Esophagus squamous epithelium (tissue), 5 donors: Measurements from ENCODE around the gene PDE10A. TPM values are rescaled to one million over a fixed set of nuclear protein-coding genes. Genes with fewer than 3 reads are reported as not detected.

Source experiments
- DNase-seq: peaks from one replicate; lab custom pipeline; 2025; lab: John Stamatoyannopoulos, UW
- H3K27ac ChIP-seq, 4 donors: fragments of 200-600 bp; sonication (generic); one replicate each; pipeline ENCODE4 v1.5.1; 2016 to 2019; ENCODE audit warnings: mild to moderate bottlenecking in 1 of 4
- H3K27me3 ChIP-seq, 4 donors: fragments of 200-600 bp; sonication (generic); 1 replicate in 3 of 4; 2 replicates in 1 of 4; pipeline versions ENCODE4 v1.5.1 to v1.6.0; 2017 to 2021; ENCODE audit warnings: antibody characterized with exemption in 1 of 4
- H3K36me3 ChIP-seq, 3 donors: fragments of 200-600 bp; sonication (generic); one replicate each; pipeline ENCODE4 v1.5.1; 2016 to 2019
- H3K4me1 ChIP-seq, 3 donors: fragments of 200-600 bp; sonication (generic); one replicate each; pipeline ENCODE4 v1.5.1; 2017 to 2019
- H3K4me3 ChIP-seq, 4 donors: fragments of 200-600 bp; sonication (generic); 1 replicate in 3 of 4; 2 replicates in 1 of 4; pipeline ENCODE4 v1.5.1; 2016 to 2019; ENCODE audit warnings: mild to moderate bottlenecking in 2 of 4, moderate library complexity in 1 of 4
- H3K9me3 ChIP-seq, 3 donors: fragments of 200-600 bp; sonication (generic); one replicate each; pipeline ENCODE4 v1.5.1; 2016 to 2019
- CTCF ChIP-seq, 6 experiments: fragments of 450-650 bp in 4 of 6; fragments of 200-600 bp in 2 of 6; sonication (generic) in 2 of 6; IDR thresholded peaks; one replicate each; pipeline ENCODE4 v1.5.1; 2016 to 2019; ENCODE audit warnings: antibody characterized with exemption in 6 of 6, mild to moderate bottlenecking in 4 of 6, moderate library complexity in 4 of 6
- POLR2A ChIP-seq, 4 donors: fragments of 450-650 bp; IDR thresholded peaks; one replicate each; pipeline ENCODE4 v1.6.1; 2017; ENCODE audit warnings: antibody characterized with exemption in 4 of 4, mild to moderate bottlenecking in 4 of 4, moderate library complexity in 3 of 4
- WGBS, 2 donors: methylation state at CpG; one replicate each; pipeline ENCODE4 v1.1.5; 2018; 5-methylcytosine and 5-hydroxymethylcytosine counted together
- intact Hi-C: fragments of 100-400 bp; cut with DNase I; formaldehyde crosslinking; loops from one replicate; pipeline ENCODE4 v1.15.0; 2022
- total RNA-seq, 4 donors: library from RNA; depleted of rRNA; stranded (reverse); fragments of >200 nt; gene quantifications; one replicate each; pipeline ENCODE4 v1.1.0, GENCODE V29; 2016
- donor health status: DM: yes; HTN: yes; CAD: no.

Gene PDE10A
- total RNA-seq, 4 donors from 2014 or later: 0.27 to 3.1 (median 1.4) TPM

- no peaks in the 10 kb centered on the region for H3K27me3 ChIP-seq
- no peaks in the 10 kb centered on the region for H3K4me1 ChIP-seq
- H3K27ac ChIP-seq: no peak overlapping the region
- no peak overlapping the region for H3K4me3 ChIP-seq
- H3K9me3 ChIP-seq: no peaks in the 10 kb centered on the region
- no peak for DNase-seq
- no peak for TF ChIP-seq CTCF (IDR thresholded peaks at IDR 0.05)
- no peak for TF ChIP-seq POLR2A (IDR thresholded peaks at IDR 0.05)
- H3K36me3 ChIP-seq: no peaks in the 10 kb centered on the region
- intact Hi-C loops: no loop called here
- 67 to 71% methylated on average over 6 of the region's 6 CpGs for WGBS, 2 donors
Measured at GRCh38 chr6:165417278-165417865, 245.7 kb downstream of the PDE10A start.

- Histone ChIP-seq H3K27me3 (no peaks in the 10 kb centered on the region), H3K4me1 (no peaks in the 10 kb centered on the region), H3K27ac (no peak overlapping the region), H3K4me3 (no peak overlapping the region), H3K9me3 (no peaks in the 10 kb centered on the region), H3K36me3 (no peaks in the 10 kb centered on the region)
- intact Hi-C loops: no loop called here
- WGBS, 2 donors: 13 to 25% methylated on average over 2 of the region's 2 CpGs
- TF ChIP-seq POLR2A (IDR thresholded peaks at IDR 0.05): no peak
- no peak for TF ChIP-seq CTCF (IDR thresholded peaks at IDR 0.05)
- DNase-seq: no peak
Measured at GRCh38 chr6:165404697-165405096, 258.3 kb downstream of the PDE10A start.

GRCh38 chr6:165404296-165404695 lies 258.7 kb downstream of the PDE10A start:
- no peaks in the 10 kb centered on the region for H3K9me3 ChIP-seq
- H3K4me3 ChIP-seq: no peak overlapping the region
- intact Hi-C loops: no loop called here
- 84 to 96% methylated on average over 2 of the region's 2 CpGs for WGBS, 2 donors
- H3K27me3 ChIP-seq: no peaks in the 10 kb centered on the region
- no peak overlapping the region for H3K27ac ChIP-seq
- H3K36me3 ChIP-seq: no peaks in the 10 kb centered on the region
- TF ChIP-seq POLR2A (IDR thresholded peaks at IDR 0.05) (no peak), CTCF (IDR thresholded peaks at IDR 0.05) (no peak)
- H3K4me1 ChIP-seq: no peaks in the 10 kb centered on the region
- DNase-seq: no peak

DNA sequence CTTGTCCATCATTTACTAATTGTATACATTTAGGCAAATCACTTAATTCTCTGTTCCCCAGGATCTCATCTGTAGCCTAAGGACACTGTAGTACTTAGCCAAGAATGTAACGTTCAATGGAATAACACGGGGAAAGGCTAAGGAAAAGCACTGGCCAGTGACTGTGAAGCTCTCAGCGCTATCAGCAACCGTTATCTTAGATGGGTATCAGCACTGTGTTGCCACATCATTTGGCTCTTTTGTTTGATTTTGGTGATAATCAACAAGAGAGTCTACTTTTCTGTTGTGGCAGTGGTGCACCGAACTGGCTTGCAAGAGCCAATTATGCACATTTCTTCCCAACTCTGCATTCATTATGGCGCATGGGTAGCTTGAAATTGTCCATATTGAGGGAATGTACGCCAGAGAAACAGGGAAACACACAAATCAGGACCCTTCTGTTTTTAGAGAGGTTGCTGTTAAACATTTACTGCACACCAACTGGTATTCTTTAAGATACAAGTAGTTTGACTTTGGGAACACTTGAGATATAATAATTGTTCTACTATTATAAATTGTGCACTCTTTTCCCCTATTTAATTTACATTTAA lies 259.9 kb downstream of the PDE10A start:
- H3K27me3 ChIP-seq: no peaks in the 10 kb centered on the region
- 68 to 79% methylated on average over 7 of the region's 7 CpGs for WGBS, 2 donors
- H3K9me3 ChIP-seq: no peaks in the 10 kb centered on the region
- intact Hi-C loops: no loop called here
- no peaks in the 10 kb centered on the region for H3K4me1 ChIP-seq
- no peak for DNase-seq
- H3K36me3 ChIP-seq: no peaks in the 10 kb centered on the region
- H3K4me3 ChIP-seq: no peak overlapping the region
- H3K27ac ChIP-seq: no peak overlapping the region
- TF ChIP-seq CTCF (IDR thresholded peaks at IDR 0.05) (no peak), POLR2A (IDR thresholded peaks at IDR 0.05) (no peak)

DNA sequence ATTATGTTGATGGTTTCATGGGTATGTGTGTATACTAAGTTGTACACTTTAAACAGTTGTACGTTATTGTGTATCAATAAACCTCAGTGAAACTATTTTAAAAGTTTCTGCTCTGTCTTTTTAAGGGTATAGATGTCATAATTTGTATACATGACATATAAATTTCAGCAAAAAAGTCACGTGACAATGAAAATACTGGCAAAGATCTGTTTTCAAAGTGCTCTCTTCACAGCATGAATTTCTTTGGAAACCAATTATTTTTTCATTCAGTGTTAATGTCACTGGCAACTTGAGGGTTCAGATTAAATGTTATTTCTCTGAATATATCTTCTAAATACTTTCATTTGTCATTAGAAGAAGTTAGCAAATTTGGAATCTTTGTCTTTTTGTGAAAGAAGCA lies 261.9 kb downstream of the PDE10A start:
- no peaks in the 10 kb centered on the region for H3K36me3 ChIP-seq
- 54% methylated on average over 2 of the region's 2 CpGs for WGBS, 2 donors
- no peak for DNase-seq
- no peaks in the 10 kb centered on the region for H3K27me3 ChIP-seq
- TF ChIP-seq POLR2A (IDR thresholded peaks at IDR 0.05) (no peak), CTCF (IDR thresholded peaks at IDR 0.05) (no peak)
- H3K4me1 ChIP-seq: no peaks in the 10 kb centered on the region
- H3K9me3 ChIP-seq: no peaks in the 10 kb centered on the region
- intact Hi-C loops: no loop called here
- no peak overlapping the region for H3K27ac ChIP-seq
- no peak overlapping the region for H3K4me3 ChIP-seq
